Thoracic aorta (tissue), 2 donors: ENCODE data around the gene KAZN. TPM values are rescaled to one million over a fixed set of nuclear protein-coding genes. Genes with fewer than 3 reads are reported as not detected.

Experiments
- ATAC-seq: fragments of 150-250 bp; one replicate; pipeline ENCODE4 v1.8.0; 2017; ENCODE audit warnings: low read depth; ENCODE audit not compliant: insufficient number of reproducible peaks, low FRiP score
- DNase-seq: peaks from one replicate; pipeline ENCODE4 v3.0.0-alpha.2; 2020; ENCODE audit warnings: low spot score
- H3K27ac ChIP-seq, 2 donors: fragments of 200-600 bp; sonication (generic); 1 replicate in 1 of 2; 2 replicates in 1 of 2; pipeline ENCODE4 v1.5.1; 2016; ENCODE audit warnings: mild to moderate bottlenecking in 2 of 2, moderate library complexity in 2 of 2
- H3K27me3 ChIP-seq: fragments of 200-600 bp; sonication (generic); replicated peaks from 2 replicates; pipeline ENCODE4 v1.6.0; 2016; ENCODE audit warnings: mild to moderate bottlenecking; ENCODE audit not compliant: insufficient read depth
- H3K36me3 ChIP-seq: fragments of 200-600 bp; sonication (generic); one replicate; pipeline ENCODE4 v1.5.1; 2016
- H3K4me1 ChIP-seq, 2 donors: fragments of 200-600 bp; sonication (generic); 1 replicate in 1 of 2; 2 replicates in 1 of 2; pipeline versions ENCODE4 v1.5.1 to v1.6.0; 2016; ENCODE audit warnings: low read depth in 2 of 2, mild to moderate bottlenecking in 1 of 2; ENCODE audit not compliant: control insufficient read depth in 1 of 2
- H3K4me3 ChIP-seq: fragments of 200-600 bp; sonication (generic); 2 replicates; pipeline ENCODE4 v1.5.1; 2016; ENCODE audit warnings: mild to moderate bottlenecking
- H3K9me3 ChIP-seq: fragments of 200-600 bp; sonication (generic); 2 replicates; pipeline ENCODE4 v1.5.1; 2016
- total RNA-seq, 2 donors: library from RNA; depleted of rRNA; stranded (reverse); fragments of >200 nt; gene quantifications; one replicate each; pipeline versions ENCODE4 v1.1.0 to v1.2.3, GENCODE V29; 2016
- TF ChIP-seq, protein P1 (sequence below): fragments of 200-600 bp; sonication (generic); IDR thresholded peaks from one replicate; pipeline ENCODE4 v1.5.1; 2019; ENCODE audit warnings: antibody characterized with exemption

KAZN gene
- total RNA-seq, 2 donors from 2014 or later, result 17.4 to 30.3 TPM

DNA sequence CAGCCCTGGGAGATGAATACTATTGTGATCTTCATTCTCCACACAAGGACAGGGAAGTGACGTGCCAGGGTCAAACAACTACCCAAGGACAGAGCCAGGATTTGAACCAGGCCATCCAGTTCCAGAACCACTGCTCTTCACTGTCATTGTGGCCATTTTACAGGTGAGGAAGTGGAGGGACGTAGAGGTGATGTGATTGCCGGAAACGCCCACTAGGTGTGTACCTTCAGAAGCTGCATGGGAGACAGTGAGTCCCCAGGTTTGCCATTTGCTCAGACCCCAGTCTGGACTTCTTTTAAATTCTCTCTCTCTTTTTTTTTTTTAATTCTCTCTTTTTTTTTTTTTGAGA is 347.5 kb downstream of the KAZN start:
- Histone ChIP-seq H3K4me3 (peak overlapping the region; percentile 68), H3K4me1 (peaks cover 48 to 70% of the 10 kb centered on the region in 2 donors), H3K27ac (peak overlapping the region; percentile 91 to 97), H3K36me3 (no peaks in the 10 kb centered on the region), H3K27me3 (no peaks in the 10 kb centered on the region), H3K9me3 (no peaks in the 10 kb centered on the region)
- ATAC-seq (no peak), DNase-seq (no peak)
- TF ChIP-seq, protein P1, sequence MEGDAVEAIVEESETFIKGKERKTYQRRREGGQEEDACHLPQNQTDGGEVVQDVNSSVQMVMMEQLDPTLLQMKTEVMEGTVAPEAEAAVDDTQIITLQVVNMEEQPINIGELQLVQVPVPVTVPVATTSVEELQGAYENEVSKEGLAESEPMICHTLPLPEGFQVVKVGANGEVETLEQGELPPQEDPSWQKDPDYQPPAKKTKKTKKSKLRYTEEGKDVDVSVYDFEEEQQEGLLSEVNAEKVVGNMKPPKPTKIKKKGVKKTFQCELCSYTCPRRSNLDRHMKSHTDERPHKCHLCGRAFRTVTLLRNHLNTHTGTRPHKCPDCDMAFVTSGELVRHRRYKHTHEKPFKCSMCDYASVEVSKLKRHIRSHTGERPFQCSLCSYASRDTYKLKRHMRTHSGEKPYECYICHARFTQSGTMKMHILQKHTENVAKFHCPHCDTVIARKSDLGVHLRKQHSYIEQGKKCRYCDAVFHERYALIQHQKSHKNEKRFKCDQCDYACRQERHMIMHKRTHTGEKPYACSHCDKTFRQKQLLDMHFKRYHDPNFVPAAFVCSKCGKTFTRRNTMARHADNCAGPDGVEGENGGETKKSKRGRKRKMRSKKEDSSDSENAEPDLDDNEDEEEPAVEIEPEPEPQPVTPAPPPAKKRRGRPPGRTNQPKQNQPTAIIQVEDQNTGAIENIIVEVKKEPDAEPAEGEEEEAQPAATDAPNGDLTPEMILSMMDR, result no peak

GRCh38 chr1:14946684-14947238 is 348.3 kb downstream of the KAZN start:
- peak overlapping the region; percentile 68 for H3K4me3 ChIP-seq
- ATAC-seq (peak; percentile 81), DNase-seq (peak; percentile 15)
- TF ChIP-seq, protein P1, result no peak
- H3K27me3 ChIP-seq, result no peaks in the 10 kb centered on the region
- peaks cover 50 to 73% of the 10 kb centered on the region in 2 donors for H3K4me1 ChIP-seq
- H3K36me3 ChIP-seq, result no peaks in the 10 kb centered on the region
- H3K27ac ChIP-seq, result peak overlapping the region; percentile 91 to 97
- no peaks in the 10 kb centered on the region for H3K9me3 ChIP-seq

DNA sequence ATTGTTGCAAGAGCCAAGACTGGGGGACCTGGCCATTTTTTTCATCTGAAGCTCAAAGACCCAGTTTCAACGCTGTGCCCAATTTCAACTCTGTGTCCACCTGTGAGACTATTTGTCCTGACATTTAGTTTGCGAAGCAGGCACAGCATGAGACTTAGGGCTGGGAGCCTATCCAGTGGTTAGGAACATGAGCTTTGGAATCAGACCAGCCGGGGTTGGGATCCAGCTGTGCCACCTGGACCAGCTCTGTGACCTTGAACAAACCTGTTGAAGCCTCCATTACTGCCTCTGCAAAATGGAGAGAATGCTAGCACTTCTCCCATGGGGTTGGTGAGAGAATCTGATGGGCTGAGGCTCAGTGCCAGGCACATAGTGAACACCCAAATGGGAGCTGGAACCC is 348.9 kb downstream of the KAZN start:
- H3K27me3 ChIP-seq, result no peaks in the 10 kb centered on the region
- DNase-seq (no peak), ATAC-seq (no peak)
- peak overlapping the region; percentile 68 for H3K4me3 ChIP-seq
- peaks cover 49 to 72% of the 10 kb centered on the region in 2 donors for H3K4me1 ChIP-seq
- TF ChIP-seq, protein P1, result no peak
- no peaks in the 10 kb centered on the region for H3K36me3 ChIP-seq
- H3K9me3 ChIP-seq, result no peaks in the 10 kb centered on the region
- peak overlapping the region; percentile 91 to 97 for H3K27ac ChIP-seq

- ATAC-seq, result no peak
- Histone ChIP-seq H3K27ac (peak overlapping the region; percentile 91 to 97), H3K9me3 (no peaks in the 10 kb centered on the region), H3K27me3 (no peaks in the 10 kb centered on the region), H3K36me3 (no peaks in the 10 kb centered on the region), H3K4me3 (no peak overlapping the region), H3K4me1 (peaks cover 45 to 65% of the 10 kb centered on the region in 2 donors)
- DNase-seq, result no peak
- TF ChIP-seq, protein P1, result no peak
Observed at GRCh38 chr1:14948112-14948652, 349.7 kb downstream of the KAZN start.

DNA sequence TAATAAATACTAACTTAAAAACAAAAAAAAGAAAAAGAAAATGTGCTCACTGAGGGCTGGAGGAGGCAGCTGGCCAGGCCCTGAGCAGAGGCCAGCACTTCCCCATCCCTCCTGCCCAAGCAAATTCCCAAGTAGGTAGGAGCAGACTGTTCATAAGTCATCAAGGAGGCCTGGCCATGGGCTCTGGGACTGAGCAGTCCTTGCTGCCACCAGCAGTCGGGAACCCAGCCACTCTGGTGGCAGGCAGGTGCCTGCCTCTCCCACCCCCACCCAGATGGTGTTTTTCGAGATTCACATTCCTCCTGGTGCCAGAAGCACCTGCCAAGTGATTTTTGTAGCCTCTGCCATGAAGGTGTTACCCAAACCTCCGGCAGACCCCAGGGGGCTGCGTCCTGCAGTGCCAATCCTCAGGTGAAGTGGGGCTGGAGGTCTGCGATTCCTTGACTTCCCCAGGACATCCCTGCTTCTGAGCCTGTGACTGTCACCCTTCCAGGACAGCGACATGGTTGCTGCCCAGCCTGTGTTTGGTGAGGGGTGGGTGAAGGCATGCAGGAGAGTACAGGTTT is 350.9 kb downstream of the KAZN start:
- no peaks in the 10 kb centered on the region for H3K9me3 ChIP-seq
- peaks cover 43 to 56% of the 10 kb centered on the region in 2 donors for H3K4me1 ChIP-seq
- H3K27ac ChIP-seq, result peak overlapping the region; percentile 60 to 91
- ATAC-seq (no peak), DNase-seq (no peak)
- H3K4me3 ChIP-seq, result no peak overlapping the region
- TF ChIP-seq, protein P1, result no peak
- no peaks in the 10 kb centered on the region for H3K27me3 ChIP-seq
- no peaks in the 10 kb centered on the region for H3K36me3 ChIP-seq
